ENCODE data around the gene FAF2.

Gene FAF2

DNA sequence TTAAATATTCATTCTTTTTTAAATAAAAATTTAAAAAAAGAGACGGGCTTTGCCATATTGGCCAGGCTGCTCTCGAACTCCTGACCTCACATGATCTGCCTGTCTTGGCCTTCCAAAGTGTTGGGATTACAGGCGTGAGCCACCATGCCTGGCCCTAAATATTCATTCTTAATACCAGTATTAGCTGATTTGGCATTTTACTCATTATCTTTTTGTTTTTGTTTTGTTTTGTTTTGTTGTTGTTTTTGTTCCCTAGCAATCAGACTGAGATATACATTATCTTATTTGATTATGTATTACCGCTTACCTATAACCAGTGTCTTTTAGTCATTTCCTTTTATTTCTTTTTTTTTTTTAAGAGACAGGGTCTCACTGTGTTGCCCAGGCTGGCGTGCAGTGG lies 51.1 kb downstream of the FAF2 start:
- Histone ChIP-seq H3K27me3 (ENCODE audit: insufficient read depth, low read depth, severe bottlenecking) (no peaks in the 10 kb centered on the region), H3K27ac (no peak overlapping the region), H3K9me3 (ENCODE audit: severe bottlenecking) (no peaks in the 10 kb centered on the region), H3K36me3 (peaks cover 89% of the 10 kb centered on the region), H3K4me3 (ENCODE audit: low read depth, low read length) (no peak overlapping the region)
- no peak for TF ChIP-seq CTCF (IDR thresholded peaks at IDR 0.05; ENCODE audit: low read depth, low read length)
- DNase-seq = no peak

GRCh38 chr5:176500511-176500910 lies 52.3 kb downstream of the FAF2 start:
- TF ChIP-seq CTCF (IDR thresholded peaks at IDR 0.05; ENCODE audit: low read depth, low read length) = no peak
- Histone ChIP-seq H3K27ac (no peak overlapping the region), H3K4me3 (ENCODE audit: low read depth, low read length) (no peak overlapping the region), H3K36me3 (peaks cover 85% of the 10 kb centered on the region), H3K27me3 (ENCODE audit: insufficient read depth, low read depth, severe bottlenecking) (no peaks in the 10 kb centered on the region), H3K9me3 (ENCODE audit: severe bottlenecking) (no peaks in the 10 kb centered on the region)
- DNase-seq = no peak

- Histone ChIP-seq H3K9me3 (ENCODE audit: severe bottlenecking) (no peaks in the 10 kb centered on the region), H3K36me3 (peaks cover 80% of the 10 kb centered on the region), H3K27ac (no peak overlapping the region), H3K4me3 (ENCODE audit: low read depth, low read length) (no peak overlapping the region), H3K27me3 (ENCODE audit: insufficient read depth, low read depth, severe bottlenecking) (no peaks in the 10 kb centered on the region)
- no peak for DNase-seq
- no peak for TF ChIP-seq CTCF (IDR thresholded peaks at IDR 0.05; ENCODE audit: low read depth, low read length)
Measured at GRCh38 chr5:176501333-176501732, 53.1 kb downstream of the FAF2 start.

GRCh38 chr5:176503496-176503895 lies 55.3 kb downstream of the FAF2 start:
- Histone ChIP-seq H3K9me3 (ENCODE audit: severe bottlenecking) (no peaks in the 10 kb centered on the region), H3K4me3 (ENCODE audit: low read depth, low read length) (no peak overlapping the region), H3K27me3 (ENCODE audit: insufficient read depth, low read depth, severe bottlenecking) (no peaks in the 10 kb centered on the region), H3K27ac (no peak overlapping the region), H3K36me3 (peaks cover 74% of the 10 kb centered on the region)
- DNase-seq = no peak
- no peak for TF ChIP-seq CTCF (IDR thresholded peaks at IDR 0.05; ENCODE audit: low read depth, low read length)

GRCh38 chr5:176507911-176508310 lies 59.7 kb downstream of the FAF2 start:
- Histone ChIP-seq H3K9me3 (ENCODE audit: severe bottlenecking) (no peaks in the 10 kb centered on the region), H3K27me3 (ENCODE audit: insufficient read depth, low read depth, severe bottlenecking) (no peaks in the 10 kb centered on the region), H3K27ac (no peak overlapping the region), H3K36me3 (peaks cover 43% of the 10 kb centered on the region), H3K4me3 (ENCODE audit: low read depth, low read length) (no peak overlapping the region)
- TF ChIP-seq CTCF (IDR thresholded peaks at IDR 0.05; ENCODE audit: low read depth, low read length) = no peak
- no peak for DNase-seq

DNA sequence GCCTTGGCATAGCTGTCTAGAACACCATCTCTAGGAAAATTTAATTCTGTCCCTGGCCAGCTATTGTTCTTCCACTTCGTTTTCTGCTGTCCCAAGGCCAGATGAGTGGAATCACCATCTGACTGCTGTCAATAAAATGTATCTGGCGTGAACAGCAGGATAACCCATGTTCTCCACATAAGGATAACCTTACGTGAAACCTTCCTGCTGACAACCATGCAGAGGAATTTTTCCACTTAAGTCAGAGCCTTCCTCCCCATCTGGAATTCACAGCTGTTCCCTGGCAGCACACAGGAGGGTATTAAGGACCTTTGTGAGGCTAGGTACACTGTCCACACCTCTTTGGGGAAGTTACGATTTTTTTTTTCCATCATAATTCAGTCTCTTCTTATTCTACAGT lies 60.4 kb downstream of the FAF2 start:
- no peak for TF ChIP-seq CTCF (IDR thresholded peaks at IDR 0.05; ENCODE audit: low read depth, low read length)
- H3K9me3 ChIP-seq (ENCODE audit: severe bottlenecking) = no peaks in the 10 kb centered on the region
- DNase-seq = no peak
- no peaks in the 10 kb centered on the region for H3K27me3 ChIP-seq (ENCODE audit: insufficient read depth, low read depth, severe bottlenecking)
- no peak overlapping the region for H3K4me3 ChIP-seq (ENCODE audit: low read depth, low read length)
- H3K27ac ChIP-seq = no peak overlapping the region
- peaks cover 42% of the 10 kb centered on the region for H3K36me3 ChIP-seq
